Lung (tissue), 12 donors: ENCODE measurements around the gene NDUFA13. TPM values are rescaled to one million over a fixed set of nuclear protein-coding genes. Genes with fewer than 3 reads are reported as not detected.

Experiments used
- ATAC-seq: fragments of 200-7000 bp; cut with Tn5 transposase; one replicate; pipeline ENCODE4 v1.9.1; 2020; ENCODE audit warnings: moderate number of reproducible peaks; ENCODE audit not compliant: insufficient read depth, low FRiP score
- DNase-seq, 3 donors: peaks; one replicate each; pipeline ENCODE4 v3.0.0-alpha.2; 2013 to 2017
- H3K27ac ChIP-seq, 2 donors: one replicate each; pipeline ENCODE4 v1.5.1; 2013; ENCODE audit warnings: mild to moderate bottlenecking in 2 of 2, moderate library complexity in 2 of 2, control low read depth in 1 of 2, inconsistent platforms in 1 of 2, low read depth in 1 of 2, low read length in 1 of 2
- H3K27me3 ChIP-seq, 3 donors: one replicate each; pipeline ENCODE4 v1.5.1; 2013; ENCODE audit warnings: low read length in 2 of 3; ENCODE audit not compliant: control insufficient read depth in 3 of 3, insufficient read depth in 3 of 3
- H3K36me3 ChIP-seq, 4 donors: one replicate each; pipeline ENCODE4 v1.5.1; 2013; ENCODE audit warnings: low read length in 4 of 4, mild to moderate bottlenecking in 1 of 4, moderate library complexity in 1 of 4; ENCODE audit not compliant: control insufficient read depth in 4 of 4, insufficient read depth in 4 of 4
- H3K4me1 ChIP-seq, 5 donors: one replicate each; pipeline ENCODE4 v1.5.1; 2013; ENCODE audit warnings: low read length in 5 of 5, mild to moderate bottlenecking in 2 of 5, moderate library complexity in 1 of 5; ENCODE audit not compliant: control insufficient read depth in 5 of 5, insufficient read depth in 5 of 5
- H3K4me3 ChIP-seq: one replicate; pipeline ENCODE4 v1.5.1; 2013; ENCODE audit warnings: mild to moderate bottlenecking, control low read depth, moderate library complexity
- H3K9ac ChIP-seq, 2 donors: one replicate each; pipeline ENCODE4 v1.5.1; 2013; ENCODE audit warnings: low read length in 2 of 2, control low read depth in 1 of 2; ENCODE audit not compliant: insufficient read depth in 1 of 2
- H3K9me3 ChIP-seq, 4 donors: one replicate each; pipeline ENCODE4 v1.5.1; 2013; ENCODE audit warnings: low read length in 3 of 4, mild to moderate bottlenecking in 1 of 4, moderate library complexity in 1 of 4; ENCODE audit not compliant: control insufficient read depth in 4 of 4, insufficient read depth in 3 of 4
- WGBS, 2 donors: extraction: QIAGEN DNeasy Blood & Tissue Kit; methylation state at CpG; one replicate each; pipeline ENCODE4 v1.1.7; 2013; 5-methylcytosine and 5-hydroxymethylcytosine counted together
- polyA plus RNA-seq, 2 donors: library from polyadenylated mRNA; stranded (reverse); fragments of 200-250 nt; gene quantifications; one replicate each; pipeline ENCODE4 v1.2.1, GENCODE V29; 2013
- total RNA-seq, 2 donors: library from RNA; depleted of rRNA in 1 of 2; stranded (reverse); fragments of >200 nt in 1 of 2; gene quantifications; one replicate each; pipeline ENCODE4 v1.2.1, GENCODE V29; 2014 to 2021
- TF ChIP-seq, protein P1 (sequence below): IDR thresholded peaks from 2 replicates; pipeline ENCODE4 v1.5.1; 2012; ENCODE audit warnings: mild to moderate bottlenecking; ENCODE audit errors: control extremely low read depth, extremely low read depth
- donor health status: control.
- donor health status: control.
- donor health status: Bipolar disorder and iron deficiency.
- donor health status: healthy.
- donor health status: DM: yes; HTN: yes; CAD: no.

Gene NDUFA13
- total and polyA plus RNA-seq, 4 donors, result 63.7 to 360 (median 311) TPM

DNA sequence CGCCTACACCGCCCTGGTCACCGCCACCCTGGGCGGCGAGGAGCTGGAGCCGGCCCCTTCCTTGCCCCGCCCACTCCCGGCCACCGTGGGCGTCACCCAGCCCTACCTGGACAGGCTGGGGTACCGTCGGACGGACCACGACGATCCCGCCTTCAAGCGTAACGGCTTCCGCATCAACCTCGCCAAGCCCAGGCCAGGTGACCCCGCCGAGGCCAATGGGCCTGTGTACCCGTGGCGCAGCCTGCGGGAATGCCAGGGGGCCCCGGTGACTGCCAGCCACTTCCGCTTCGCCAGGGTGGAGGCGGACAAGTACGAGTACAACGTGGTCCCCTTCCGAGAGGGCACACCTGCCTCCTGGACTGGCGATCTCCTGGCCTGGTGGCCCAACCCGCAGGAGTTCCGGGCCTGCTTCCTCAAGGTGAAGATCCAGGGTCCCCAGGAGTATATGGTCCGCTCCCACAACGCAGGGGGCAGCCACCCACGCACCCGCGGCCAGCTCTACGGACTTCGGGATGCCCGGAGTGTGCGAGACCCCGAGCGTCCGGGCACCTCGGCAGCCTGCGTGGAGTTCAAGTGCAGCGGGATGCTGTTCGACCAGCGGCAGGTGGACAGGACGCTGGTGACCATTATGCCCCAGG, 29.0 kb downstream of the NDUFA13 start:
- Histone ChIP-seq H3K27me3 (peaks cover 8 to 17% (median 9%) of the 10 kb centered on the region in 3 donors), H3K9ac (no peak overlapping the region), H3K4me1 (peaks cover 0 to 35% (median 10%) of the 10 kb centered on the region in 5 donors), H3K4me3 (no peak overlapping the region), H3K36me3 (no peaks in the 10 kb centered on the region), H3K9me3 (peaks cover 0 to 10% (median 0%) of the 10 kb centered on the region in 4 donors), H3K27ac (no peak overlapping the region)
- DNase-seq (no peak), ATAC-seq (no peak)
- 90 to 93% methylated on average over 52 to 53 of the region's 53 CpGs for WGBS, 2 donors
- TF ChIP-seq, protein P1, sequence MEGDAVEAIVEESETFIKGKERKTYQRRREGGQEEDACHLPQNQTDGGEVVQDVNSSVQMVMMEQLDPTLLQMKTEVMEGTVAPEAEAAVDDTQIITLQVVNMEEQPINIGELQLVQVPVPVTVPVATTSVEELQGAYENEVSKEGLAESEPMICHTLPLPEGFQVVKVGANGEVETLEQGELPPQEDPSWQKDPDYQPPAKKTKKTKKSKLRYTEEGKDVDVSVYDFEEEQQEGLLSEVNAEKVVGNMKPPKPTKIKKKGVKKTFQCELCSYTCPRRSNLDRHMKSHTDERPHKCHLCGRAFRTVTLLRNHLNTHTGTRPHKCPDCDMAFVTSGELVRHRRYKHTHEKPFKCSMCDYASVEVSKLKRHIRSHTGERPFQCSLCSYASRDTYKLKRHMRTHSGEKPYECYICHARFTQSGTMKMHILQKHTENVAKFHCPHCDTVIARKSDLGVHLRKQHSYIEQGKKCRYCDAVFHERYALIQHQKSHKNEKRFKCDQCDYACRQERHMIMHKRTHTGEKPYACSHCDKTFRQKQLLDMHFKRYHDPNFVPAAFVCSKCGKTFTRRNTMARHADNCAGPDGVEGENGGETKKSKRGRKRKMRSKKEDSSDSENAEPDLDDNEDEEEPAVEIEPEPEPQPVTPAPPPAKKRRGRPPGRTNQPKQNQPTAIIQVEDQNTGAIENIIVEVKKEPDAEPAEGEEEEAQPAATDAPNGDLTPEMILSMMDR, result no peak

DNA sequence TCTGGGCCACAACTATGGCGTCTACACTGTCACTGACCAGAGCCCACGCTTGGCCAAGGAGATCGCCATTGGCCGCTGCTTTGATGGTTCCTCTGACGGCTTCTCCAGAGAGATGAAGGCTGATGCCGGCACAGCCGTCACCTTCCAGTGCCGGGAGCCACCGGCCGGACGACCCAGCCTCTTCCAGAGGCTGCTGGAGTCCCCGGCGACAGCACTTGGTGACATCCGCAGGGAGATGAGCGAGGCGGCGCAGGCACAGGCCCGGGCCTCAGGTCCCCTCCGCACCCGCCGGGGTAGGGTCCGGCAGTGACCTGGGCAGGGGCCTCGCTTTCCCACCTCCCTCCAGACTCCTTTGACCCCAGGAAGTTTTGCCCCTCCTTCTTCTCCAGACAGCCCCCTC, 29.7 kb downstream of the NDUFA13 start:
- TF ChIP-seq, protein P1, result no peak
- ATAC-seq (no peak), DNase-seq (no peak)
- Histone ChIP-seq H3K4me1 (peaks cover 0 to 37% (median 9%) of the 10 kb centered on the region in 5 donors), H3K27me3 (peaks cover 5 to 12% (median 11%) of the 10 kb centered on the region in 3 donors), H3K27ac (no peak overlapping the region), H3K9me3 (peaks cover 0 to 8% (median 0%) of the 10 kb centered on the region in 4 donors), H3K4me3 (no peak overlapping the region), H3K36me3 (no peaks in the 10 kb centered on the region), H3K9ac (no peak overlapping the region)
- 94 to 95% methylated on average over 18 to 23 of the region's 23 CpGs for WGBS, 2 donors

DNA sequence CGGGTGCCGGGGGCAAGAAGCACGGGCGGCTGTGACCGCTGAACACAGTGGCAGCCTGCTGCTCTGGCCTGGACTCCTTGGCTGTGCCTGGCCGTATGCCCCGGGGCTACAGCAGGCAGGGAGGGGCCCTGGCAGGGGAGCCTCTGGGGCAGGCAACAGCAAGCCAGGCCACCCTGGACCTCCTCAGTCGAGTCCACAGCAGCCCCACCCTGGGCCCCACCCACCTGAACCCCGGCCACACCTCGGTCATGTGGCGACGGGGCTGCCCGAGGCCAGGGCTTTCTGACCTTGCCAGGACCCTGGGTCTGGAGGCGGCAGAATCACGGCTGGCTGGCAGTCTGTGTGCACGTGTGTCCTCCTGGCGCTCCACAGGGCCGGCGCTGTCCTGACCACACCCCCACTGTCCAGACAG, 30.7 kb downstream of the NDUFA13 start:
- TF ChIP-seq, protein P1, result no peak
- Histone ChIP-seq H3K9ac (no peak overlapping the region), H3K27ac (no peak overlapping the region), H3K36me3 (no peaks in the 10 kb centered on the region), H3K4me3 (no peak overlapping the region), H3K9me3 (peaks cover 0 to 10% (median 0%) of the 10 kb centered on the region in 4 donors), H3K27me3 (peaks cover 4 to 9% (median 4%) of the 10 kb centered on the region in 3 donors), H3K4me1 (peaks cover 0 to 32% (median 2%) of the 10 kb centered on the region in 5 donors)
- ATAC-seq (no peak), DNase-seq (no peak)
- WGBS, 2 donors, result 68 to 72% methylated on average over 19 of the region's 19 CpGs
